Esophagus muscularis mucosa (tissue), 4 donors: Measurements from ENCODE around the gene GLIS1. TPM values are rescaled to one million over a fixed set of nuclear protein-coding genes. Genes with fewer than 3 reads are reported as not detected.

Experiments
- DNase-seq: peaks from one replicate; pipeline ENCODE4 v3.0.0-alpha.2; 2017; ENCODE audit errors: extremely low spot score
- H3K27ac ChIP-seq, 4 donors: fragments of 200-600 bp; sonication (generic); replicated peaks in 1 of 4; 1 replicate in 3 of 4; 2 replicates in 1 of 4; pipeline ENCODE4 v1.5.1; 2016 to 2019; ENCODE audit warnings: mild to moderate bottlenecking in 1 of 4
- H3K27me3 ChIP-seq, 4 donors: fragments of 200-600 bp; sonication (generic); one replicate each; pipeline versions ENCODE4 v1.5.1 to v1.6.0; 2016 to 2019
- H3K36me3 ChIP-seq, 4 donors: fragments of 200-600 bp; sonication (generic); one replicate each; pipeline ENCODE4 v1.5.1; 2016 to 2019
- H3K4me1 ChIP-seq, 4 donors: fragments of 200-600 bp; sonication (generic); one replicate each; pipeline ENCODE4 v1.5.1; 2016 to 2019
- H3K4me3 ChIP-seq, 4 donors: fragments of 200-600 bp; sonication (generic); 1 replicate in 2 of 4; 2 replicates in 2 of 4; pipeline ENCODE4 v1.5.1; 2016 to 2019; ENCODE audit warnings: mild to moderate bottlenecking in 4 of 4, moderate library complexity in 1 of 4
- H3K9me3 ChIP-seq, 4 donors: fragments of 200-600 bp; sonication (generic); 1 replicate in 3 of 4; 2 replicates in 1 of 4; pipeline ENCODE4 v1.5.1; 2016 to 2019
- EP300 ChIP-seq: sonication (generic); formaldehyde crosslinking; IDR thresholded peaks from one replicate; pipeline ENCODE4 v1.6.1; 2017; ENCODE audit warnings: antibody characterized with exemption
- POLR2A ChIP-seq: fragments of 450-650 bp; IDR thresholded peaks from one replicate; pipeline ENCODE4 v1.6.1; 2017; ENCODE audit warnings: antibody characterized with exemption, moderate library complexity, mild to moderate bottlenecking, low read depth
- POLR2AphosphoS5 ChIP-seq, 2 donors: sonication (generic); formaldehyde crosslinking; IDR thresholded peaks; one replicate each; pipeline ENCODE4 v1.6.1; 2017; ENCODE audit warnings: antibody characterized with exemption in 2 of 2
- WGBS: methylation state at CpG from one replicate; pipeline ENCODE4 v1.1.5; 2018; 5-methylcytosine and 5-hydroxymethylcytosine counted together
- intact Hi-C: fragments of 100-400 bp; cut with DNase I; formaldehyde crosslinking; loops from one replicate; pipeline ENCODE4 v1.15.1; 2023
- total RNA-seq, 4 donors: library from RNA; depleted of rRNA; stranded (reverse); fragments of >200 nt; gene quantifications; one replicate each; pipeline versions ENCODE4 v1.1.0 to v1.2.1, GENCODE V29; 2016
- TF ChIP-seq, protein P1 (sequence below), 3 experiments: fragments of 200-600 bp in 2 of 3; fragments of 450-650 bp in 1 of 3; sonication (generic) in 2 of 3; IDR thresholded peaks; one replicate each; pipeline ENCODE4 v1.5.1; 2017 to 2019; ENCODE audit warnings: antibody characterized with exemption in 3 of 3, mild to moderate bottlenecking in 2 of 3, moderate library complexity in 1 of 3

The GLIS1 gene
- total RNA-seq, 4 donors from 2014 or later, result 0.17 to 0.42 TPM; not detected in 2

DNA sequence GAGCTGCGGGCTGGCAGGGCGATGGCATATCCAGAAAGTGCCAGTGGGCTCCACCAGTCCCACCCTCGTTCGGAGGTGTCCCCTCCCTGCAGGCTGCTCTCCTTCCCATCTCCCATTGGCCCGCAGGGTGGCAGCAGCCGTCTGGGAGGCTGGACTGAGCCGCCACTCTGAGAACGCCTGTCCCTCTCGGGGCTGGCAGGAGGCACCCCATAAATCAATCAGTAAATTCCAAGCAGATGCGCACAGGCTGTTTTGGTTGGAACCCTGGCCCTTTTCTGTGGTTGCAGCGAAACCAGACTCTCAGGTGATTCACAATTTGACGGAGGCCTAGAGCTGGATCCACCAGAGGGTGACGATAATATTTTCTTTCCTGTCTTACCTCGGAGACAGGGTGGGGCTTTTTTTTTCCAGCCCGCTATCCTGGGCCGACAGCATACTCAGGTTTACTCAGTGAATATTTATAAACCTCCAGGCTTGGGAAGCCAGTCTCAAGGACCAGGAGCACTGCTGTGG, 99.7 kb downstream of the GLIS1 start:
- H3K9me3 ChIP-seq, result no peaks in the 10 kb centered on the region
- TF ChIP-seq POLR2A, result no peak
- WGBS, result 72% methylated on average over 16 of the region's 16 CpGs
- H3K4me1 ChIP-seq, result no peaks in the 10 kb centered on the region
- H3K4me3 ChIP-seq, result no peak overlapping the region
- intact Hi-C loops, result no loop called here
- no peak overlapping the region for H3K27ac ChIP-seq
- peaks cover 0 to 10% (median 0%) of the 10 kb centered on the region in 4 donors for H3K27me3 ChIP-seq
- no peak for DNase-seq
- no peaks in the 10 kb centered on the region for H3K36me3 ChIP-seq

DNA sequence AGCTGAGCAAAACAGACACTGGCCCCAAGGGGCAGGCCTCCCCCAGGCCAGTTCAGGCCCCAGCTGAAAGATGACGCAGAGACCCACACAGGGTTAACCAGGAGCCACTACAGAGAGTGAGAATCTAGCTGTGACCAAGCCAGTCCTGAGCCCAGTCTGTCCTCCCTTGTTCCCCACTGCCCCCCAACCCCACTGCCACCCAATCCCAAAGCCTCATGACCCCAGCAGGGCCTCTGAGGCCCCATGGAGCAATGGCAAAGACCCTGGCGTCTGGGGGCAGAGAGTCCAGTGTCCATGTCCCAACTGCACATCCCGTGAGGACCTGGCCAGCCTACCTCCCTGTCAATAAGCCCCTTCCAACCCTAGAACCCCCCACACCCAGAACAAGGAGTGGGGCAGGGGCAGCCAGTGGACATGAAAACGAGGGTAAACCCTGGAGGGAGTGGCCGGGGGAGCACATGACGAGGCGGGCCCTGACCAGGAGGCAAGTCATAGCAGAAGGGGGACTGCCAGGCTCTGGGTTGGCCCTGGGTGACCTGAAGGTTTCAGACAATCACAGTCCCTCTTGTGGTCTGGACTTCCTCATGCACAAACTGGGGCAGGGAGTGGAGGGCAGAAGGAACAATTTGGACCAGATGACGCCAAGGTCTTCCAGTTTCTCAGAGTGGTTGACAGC, 100.5 kb downstream of the GLIS1 start:
- Histone ChIP-seq H3K27ac (no peak overlapping the region), H3K4me1 (no peaks in the 10 kb centered on the region), H3K36me3 (no peaks in the 10 kb centered on the region), H3K4me3 (no peak overlapping the region), H3K9me3 (no peaks in the 10 kb centered on the region), H3K27me3 (peaks cover 0 to 10% (median 0%) of the 10 kb centered on the region in 4 donors)
- TF ChIP-seq, protein P1, sequence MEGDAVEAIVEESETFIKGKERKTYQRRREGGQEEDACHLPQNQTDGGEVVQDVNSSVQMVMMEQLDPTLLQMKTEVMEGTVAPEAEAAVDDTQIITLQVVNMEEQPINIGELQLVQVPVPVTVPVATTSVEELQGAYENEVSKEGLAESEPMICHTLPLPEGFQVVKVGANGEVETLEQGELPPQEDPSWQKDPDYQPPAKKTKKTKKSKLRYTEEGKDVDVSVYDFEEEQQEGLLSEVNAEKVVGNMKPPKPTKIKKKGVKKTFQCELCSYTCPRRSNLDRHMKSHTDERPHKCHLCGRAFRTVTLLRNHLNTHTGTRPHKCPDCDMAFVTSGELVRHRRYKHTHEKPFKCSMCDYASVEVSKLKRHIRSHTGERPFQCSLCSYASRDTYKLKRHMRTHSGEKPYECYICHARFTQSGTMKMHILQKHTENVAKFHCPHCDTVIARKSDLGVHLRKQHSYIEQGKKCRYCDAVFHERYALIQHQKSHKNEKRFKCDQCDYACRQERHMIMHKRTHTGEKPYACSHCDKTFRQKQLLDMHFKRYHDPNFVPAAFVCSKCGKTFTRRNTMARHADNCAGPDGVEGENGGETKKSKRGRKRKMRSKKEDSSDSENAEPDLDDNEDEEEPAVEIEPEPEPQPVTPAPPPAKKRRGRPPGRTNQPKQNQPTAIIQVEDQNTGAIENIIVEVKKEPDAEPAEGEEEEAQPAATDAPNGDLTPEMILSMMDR (IDR thresholded peaks at IDR 0.05), result no peak
- TF ChIP-seq POLR2A (no peak), EP300 (no peak), POLR2AphosphoS5 (IDR thresholded peaks at IDR 0.05) (no peak)
- intact Hi-C loops, result no loop called here
- 90% methylated on average over 5 of the region's 8 CpGs for WGBS
- no peak for DNase-seq

DNA sequence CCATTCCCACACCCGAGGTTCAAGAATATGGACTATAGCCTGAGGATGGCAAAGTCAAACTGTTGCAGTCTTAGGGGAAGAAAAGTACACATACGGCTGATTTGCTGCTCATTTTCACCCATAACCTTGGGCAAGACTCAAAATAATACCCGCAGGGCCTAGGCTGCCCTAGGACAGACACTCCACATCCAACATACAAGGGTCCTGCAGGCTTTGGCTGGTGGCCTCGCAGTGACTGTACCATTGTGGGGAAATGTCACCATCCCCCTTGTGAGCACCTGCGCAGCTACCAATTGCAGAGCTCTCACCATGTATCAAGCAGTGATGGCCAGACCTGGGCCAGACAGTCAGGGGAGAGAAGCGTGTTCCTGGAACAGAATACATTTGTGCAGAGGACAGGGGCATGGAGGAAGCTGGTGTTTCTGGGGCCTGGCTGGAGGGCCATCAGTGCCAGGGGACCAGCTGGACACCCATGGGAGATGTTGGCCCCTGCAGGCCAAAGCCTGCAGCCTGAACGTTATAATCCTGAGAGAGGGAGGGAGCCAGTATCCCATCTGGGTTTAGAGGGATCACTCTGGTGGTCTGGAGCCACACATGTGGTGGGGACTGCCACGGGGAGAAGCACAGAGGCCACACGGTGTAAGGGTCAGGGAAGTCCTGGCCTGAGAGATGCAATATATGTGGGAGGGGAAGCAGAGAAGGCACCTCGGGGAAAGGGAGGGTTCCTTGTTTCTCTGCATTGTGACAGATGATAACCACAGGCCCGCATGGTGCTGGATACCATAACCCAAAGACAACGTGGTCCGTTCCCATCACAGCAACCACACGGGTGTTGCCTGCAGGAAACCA, 101.2 kb downstream of the GLIS1 start:
- H3K27ac ChIP-seq, result no peak overlapping the region
- TF ChIP-seq POLR2A (no peak), POLR2AphosphoS5 (IDR thresholded peaks at IDR 0.05) (no peak), EP300 (no peak)
- TF ChIP-seq, protein P1 (IDR thresholded peaks at IDR 0.05), result no peak
- DNase-seq, result no peak
- intact Hi-C loops, result no loop called here
- H3K4me3 ChIP-seq, result no peak overlapping the region
- no peaks in the 10 kb centered on the region for H3K36me3 ChIP-seq
- H3K4me1 ChIP-seq, result no peaks in the 10 kb centered on the region
- H3K9me3 ChIP-seq, result no peaks in the 10 kb centered on the region
- 86% methylated on average over 11 of the region's 14 CpGs for WGBS
- H3K27me3 ChIP-seq, result peaks cover 0 to 10% (median 0%) of the 10 kb centered on the region in 4 donors

DNA sequence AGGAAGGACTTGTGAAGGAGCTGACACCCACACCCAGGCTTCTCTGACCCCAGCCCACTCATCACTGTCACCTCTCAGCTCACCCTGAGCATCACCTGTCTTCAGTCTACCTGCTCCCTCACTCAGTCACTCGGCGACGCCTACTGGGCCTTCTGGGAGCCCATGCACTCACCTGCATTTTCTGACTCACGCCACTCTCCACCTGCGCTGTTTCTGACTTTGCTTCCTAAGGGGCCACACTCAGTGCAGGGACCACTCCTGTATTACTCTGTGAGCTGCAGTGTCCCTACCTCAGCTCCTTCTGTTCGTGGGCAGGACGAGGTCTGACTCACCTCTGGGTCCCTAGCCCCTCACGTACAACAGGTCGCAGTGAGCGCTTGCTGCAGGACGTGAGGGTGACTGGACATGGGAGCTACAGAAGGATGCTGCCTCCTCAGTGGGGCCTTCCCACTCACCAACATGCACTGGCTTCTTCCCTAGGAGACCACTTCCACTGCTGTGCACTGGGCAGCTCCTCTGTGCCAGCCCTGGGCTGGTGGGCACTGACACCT, 102.3 kb downstream of the GLIS1 start:
- no peak for DNase-seq
- peaks cover 0 to 10% (median 0%) of the 10 kb centered on the region in 4 donors for H3K27me3 ChIP-seq
- no peaks in the 10 kb centered on the region for H3K36me3 ChIP-seq
- H3K27ac ChIP-seq, result no peak overlapping the region
- intact Hi-C loops, result no loop called here
- 92% methylated on average over 11 of the region's 11 CpGs for WGBS
- H3K9me3 ChIP-seq, result no peaks in the 10 kb centered on the region
- no peak overlapping the region for H3K4me3 ChIP-seq
- TF ChIP-seq, protein P1 (IDR thresholded peaks at IDR 0.05), result no peak
- TF ChIP-seq POLR2A (no peak), EP300 (no peak), POLR2AphosphoS5 (IDR thresholded peaks at IDR 0.05) (no peak)
- no peaks in the 10 kb centered on the region for H3K4me1 ChIP-seq

DNA sequence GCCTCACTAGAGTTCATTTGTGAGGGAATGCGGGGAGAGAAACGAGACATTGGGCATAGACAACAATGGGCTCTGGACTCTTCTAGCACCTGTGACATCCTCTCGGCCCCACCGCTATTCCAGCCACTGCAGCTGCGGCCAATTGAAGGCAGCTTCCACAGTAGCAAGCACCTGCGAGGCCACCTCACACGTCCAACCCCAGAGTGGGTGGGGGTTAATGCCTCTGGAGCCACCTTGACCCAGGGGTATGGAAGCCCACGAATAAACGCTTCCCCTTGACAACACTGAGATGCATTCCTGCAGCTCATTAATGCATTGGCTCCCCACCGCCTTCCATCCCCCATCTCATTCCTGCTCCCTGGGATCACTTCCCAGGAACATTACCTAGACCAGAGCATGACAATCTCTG, 104.4 kb downstream of the GLIS1 start:
- Histone ChIP-seq H3K4me3 (no peak overlapping the region), H3K27ac (no peak overlapping the region), H3K36me3 (no peaks in the 10 kb centered on the region), H3K4me1 (no peaks in the 10 kb centered on the region), H3K9me3 (no peaks in the 10 kb centered on the region), H3K27me3 (peaks cover 0 to 10% (median 0%) of the 10 kb centered on the region in 4 donors)
- intact Hi-C loops, result no loop called here
- peak; percentile 89 for DNase-seq
- WGBS, result 86% methylated on average over 10 of the region's 10 CpGs
- TF ChIP-seq EP300 (no peak), POLR2AphosphoS5 (IDR thresholded peaks at IDR 0.05) (no peak), POLR2A (no peak)
- TF ChIP-seq, protein P1 (IDR thresholded peaks at IDR 0.05), result no peak
